HEK293T (cell line): ENCODE data around the gene CNOT6.
A peak's percentile ranks its signal among the peaks of the same experiment; 100 is the strongest.

ENCODE experiments used
- BHLHE40 ChIP-seq: fragments of 450-650 bp; IDR thresholded peaks from 2 replicates; pipeline ENCODE4 v1.6.1; 2016; ENCODE audit warnings: mild to moderate bottlenecking, moderate library complexity, borderline replicate concordance
- ELF4 ChIP-seq: fragments of 450-650 bp; IDR thresholded peaks from 2 replicates; pipeline ENCODE4 v1.6.1; 2017; ENCODE audit warnings: antibody characterized with exemption
- FOXK2 ChIP-seq: fragments of 450-650 bp; IDR thresholded peaks from 2 replicates; pipeline ENCODE4 v1.6.1; 2016; ENCODE audit warnings: mild to moderate bottlenecking
- FOXM1 ChIP-seq: fragments of 450-650 bp; IDR thresholded peaks from 2 replicates; pipeline ENCODE4 v1.6.1; 2017; ENCODE audit warnings: mild to moderate bottlenecking, borderline replicate concordance
- HDGF ChIP-seq: fragments of 450-650 bp; IDR thresholded peaks from 2 replicates; pipeline ENCODE4 v1.6.1; 2017; ENCODE audit warnings: antibody characterized with exemption, borderline replicate concordance
- L3MBTL2 ChIP-seq: fragments of 450-650 bp; conservative IDR thresholded peaks from 2 replicates; pipeline ENCODE4 v1.6.1; 2016; ENCODE audit warnings: mild to moderate bottlenecking
- LEF1 ChIP-seq: fragments of 450-650 bp; IDR thresholded peaks from 2 replicates; pipeline ENCODE4 v1.6.1; 2017; ENCODE audit warnings: mild to moderate bottlenecking, borderline replicate concordance
- PKNOX1 ChIP-seq: fragments of 450-650 bp; IDR thresholded peaks from 2 replicates; pipeline ENCODE4 v1.6.1; 2016
- SP1 ChIP-seq: fragments of 450-650 bp; IDR thresholded peaks from 2 replicates; pipeline ENCODE4 v1.6.1; 2017
- SUZ12 ChIP-seq: fragments of 450-650 bp; IDR thresholded peaks from 2 replicates; pipeline ENCODE4 v1.6.1; 2016; ENCODE audit warnings: mild to moderate bottlenecking
- ZNF384 ChIP-seq: fragments of 450-650 bp; IDR thresholded peaks from 2 replicates; pipeline ENCODE4 v1.6.1; 2016

- no peak for TF ChIP-seq ZNF384
- no peak for TF ChIP-seq ELF4
- no peak for TF ChIP-seq FOXK2
- TF ChIP-seq SP1 = no peak
- TF ChIP-seq BHLHE40 = no peak
- TF ChIP-seq PKNOX1 = no peak
- TF ChIP-seq L3MBTL2 = 0 out of 2 replicates have a peak, but pooled peaks have one; percentile 22
- no peak for TF ChIP-seq HDGF
- no peak for TF ChIP-seq LEF1
- no peak for TF ChIP-seq FOXM1
- TF ChIP-seq SUZ12 = no peak
Measured at GRCh38 chr5:180618487-180618828, 124.3 kb downstream of the CNOT6 start.
